Fibroblast of skin of scalp (primary cell): ENCODE measurements around the gene ANKS1B.

Source experiments
- DNase-seq: peaks from one replicate; pipeline ENCODE4 v3.0.0-alpha.2; 2013

ANKS1B gene

DNA sequence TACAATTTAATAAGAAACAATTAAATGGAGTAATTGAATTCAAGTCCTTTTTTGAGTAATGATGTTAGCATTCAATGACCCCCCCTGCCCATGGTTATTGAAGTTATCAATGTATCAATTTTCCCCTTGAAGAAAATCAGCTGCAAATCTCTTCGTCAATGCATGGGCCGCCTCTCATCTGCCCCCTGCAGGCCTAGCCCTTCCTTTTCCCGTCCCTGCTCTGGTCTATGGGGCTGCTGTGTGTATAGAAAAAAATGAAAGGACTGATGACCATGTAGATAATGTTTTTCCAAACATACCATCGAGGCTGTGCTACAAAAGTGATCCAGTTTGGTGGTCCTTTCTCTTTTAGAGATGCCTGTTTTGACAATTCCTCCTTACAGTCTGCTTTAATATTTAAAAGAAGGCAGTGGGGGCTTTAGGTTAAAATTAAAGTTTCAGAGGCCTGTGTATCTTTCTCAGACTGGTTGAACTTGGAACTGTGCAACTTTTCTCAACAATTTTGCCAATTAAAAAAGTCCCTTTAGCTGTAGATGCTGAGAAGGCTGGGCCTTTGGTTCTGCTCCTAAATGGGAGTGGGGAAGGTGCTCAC, 1241.3 kb downstream of the ANKS1B start:
- no peak for DNase-seq

DNA sequence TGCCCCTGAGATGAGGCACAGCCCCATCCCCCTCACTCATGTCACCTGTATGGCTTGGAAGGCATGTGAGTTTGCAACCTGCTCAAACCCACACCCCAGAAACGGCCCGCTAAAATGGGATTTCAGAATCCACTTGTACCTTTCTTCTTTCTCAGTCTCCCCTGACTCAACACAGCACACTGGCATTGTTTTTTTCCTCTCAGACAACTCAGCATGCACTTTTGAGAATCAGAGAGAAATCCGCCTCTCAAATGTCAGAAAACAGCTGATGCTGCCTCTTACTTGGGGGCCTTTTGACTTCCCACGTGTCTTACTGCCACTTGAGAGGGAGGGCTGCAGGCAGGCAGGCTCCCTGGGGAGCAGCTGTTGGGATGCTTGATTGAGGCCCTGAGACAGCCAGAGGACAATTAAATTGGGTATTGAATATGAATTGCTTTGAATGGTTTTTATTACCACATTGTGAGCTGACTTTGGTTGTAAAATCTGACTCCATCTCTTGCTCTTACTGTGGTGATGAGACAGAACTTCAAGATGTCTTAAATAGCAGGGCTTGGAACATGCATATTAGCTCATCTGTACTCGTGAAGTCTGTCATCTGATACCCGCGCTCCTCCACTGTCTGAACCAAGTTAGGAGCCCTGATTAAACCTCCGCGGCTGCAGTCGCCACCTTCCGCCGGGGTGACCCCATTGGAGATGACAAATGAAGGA, 1243.0 kb downstream of the ANKS1B start:
- no peak for DNase-seq

DNA sequence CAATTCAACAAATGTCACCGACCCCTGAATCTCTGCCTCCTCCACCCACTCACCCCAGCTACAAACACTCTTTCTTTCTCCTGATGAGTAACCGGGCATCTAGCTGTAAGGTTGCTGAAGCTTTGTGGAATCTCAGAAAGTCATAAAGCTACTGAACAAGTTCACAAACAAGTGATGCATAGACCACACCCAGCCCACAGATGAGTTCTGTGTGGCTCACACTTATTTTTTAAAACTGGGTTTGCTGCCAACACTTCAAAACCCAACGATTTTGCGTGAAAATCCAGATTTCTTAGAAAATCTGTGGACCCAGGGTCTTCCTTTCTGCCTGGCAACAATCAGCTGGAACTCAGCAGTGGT, 1243.6 kb downstream of the ANKS1B start:
- DNase-seq: no peak

DNA sequence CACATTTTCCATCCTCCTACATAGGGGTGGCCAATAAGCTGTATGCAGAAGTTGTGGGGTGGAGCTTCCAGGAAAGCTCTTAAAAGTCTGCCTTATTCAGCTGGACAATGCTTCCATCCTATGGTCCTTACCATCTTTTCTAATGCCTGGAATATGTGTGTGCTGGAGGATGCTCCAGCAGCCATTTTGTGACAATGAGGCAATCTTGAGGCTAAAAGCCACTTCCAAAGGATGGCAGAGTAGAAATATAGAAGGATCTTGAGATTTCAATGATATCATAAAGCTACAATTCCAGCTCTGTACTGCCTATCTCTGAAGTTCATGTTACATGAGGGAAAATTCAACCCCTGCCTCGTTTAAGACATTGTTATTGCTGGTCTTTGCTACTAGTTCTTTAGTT, 1244.0 kb downstream of the ANKS1B start:
- DNase-seq: no peak

DNA sequence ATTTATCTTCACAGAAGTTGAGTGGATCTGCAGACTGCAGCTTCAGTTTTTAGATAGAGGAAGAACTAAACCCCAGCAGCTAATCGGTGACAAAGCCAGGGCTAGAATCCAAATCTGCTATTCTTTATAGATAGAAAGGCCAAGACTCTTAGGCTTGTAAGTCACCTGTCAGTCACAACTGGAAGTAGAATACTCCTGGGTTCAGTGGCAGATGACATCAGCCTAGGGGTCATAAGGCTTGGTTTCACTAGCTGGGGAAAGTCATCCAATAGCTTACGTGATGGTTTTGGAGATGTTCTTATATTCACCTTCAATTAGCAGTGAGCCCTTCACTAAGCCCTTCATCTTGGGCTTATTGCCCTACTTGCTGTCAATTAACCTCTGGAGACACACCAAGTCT, 1246.2 kb downstream of the ANKS1B start:
- no peak for DNase-seq

DNA sequence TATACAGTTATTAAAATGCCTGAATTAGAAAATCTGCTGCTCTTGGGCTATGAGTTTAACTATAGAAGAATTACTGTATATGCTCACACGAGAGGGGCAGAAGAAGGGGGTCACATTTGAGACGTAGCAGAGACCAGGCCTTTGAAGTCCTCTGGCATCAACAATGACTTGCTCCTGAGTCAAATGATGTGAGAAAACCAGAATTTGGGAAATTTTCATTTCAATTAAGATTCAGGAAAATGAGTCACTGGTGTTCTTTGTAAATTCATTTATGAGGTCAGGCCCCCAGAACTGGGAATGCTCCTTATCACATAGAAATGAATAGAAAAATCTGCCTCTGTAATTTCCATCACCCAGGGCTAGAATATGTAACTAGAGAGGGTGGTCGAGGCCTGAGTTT, 1246.7 kb downstream of the ANKS1B start:
- DNase-seq: no peak

DNA sequence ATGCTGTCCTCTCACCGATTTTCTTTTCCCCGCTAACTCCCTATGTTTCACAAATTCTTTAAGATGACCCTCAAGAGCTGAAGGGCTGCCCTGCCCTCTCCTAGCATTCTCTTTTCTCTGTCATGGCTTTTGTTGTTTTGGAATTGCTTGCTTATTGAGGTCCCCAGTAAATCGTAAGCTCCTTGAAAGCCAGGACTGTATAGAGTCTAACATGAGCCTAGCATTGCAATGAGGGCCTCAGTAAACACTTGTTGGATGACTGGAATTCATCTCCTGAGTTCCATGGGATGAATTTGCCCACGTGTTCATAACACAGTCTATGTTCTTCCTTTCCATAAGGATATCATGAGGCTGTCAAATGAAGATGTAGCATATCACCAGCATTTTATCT, 1247.4 kb downstream of the ANKS1B start:
- no peak for DNase-seq

DNA sequence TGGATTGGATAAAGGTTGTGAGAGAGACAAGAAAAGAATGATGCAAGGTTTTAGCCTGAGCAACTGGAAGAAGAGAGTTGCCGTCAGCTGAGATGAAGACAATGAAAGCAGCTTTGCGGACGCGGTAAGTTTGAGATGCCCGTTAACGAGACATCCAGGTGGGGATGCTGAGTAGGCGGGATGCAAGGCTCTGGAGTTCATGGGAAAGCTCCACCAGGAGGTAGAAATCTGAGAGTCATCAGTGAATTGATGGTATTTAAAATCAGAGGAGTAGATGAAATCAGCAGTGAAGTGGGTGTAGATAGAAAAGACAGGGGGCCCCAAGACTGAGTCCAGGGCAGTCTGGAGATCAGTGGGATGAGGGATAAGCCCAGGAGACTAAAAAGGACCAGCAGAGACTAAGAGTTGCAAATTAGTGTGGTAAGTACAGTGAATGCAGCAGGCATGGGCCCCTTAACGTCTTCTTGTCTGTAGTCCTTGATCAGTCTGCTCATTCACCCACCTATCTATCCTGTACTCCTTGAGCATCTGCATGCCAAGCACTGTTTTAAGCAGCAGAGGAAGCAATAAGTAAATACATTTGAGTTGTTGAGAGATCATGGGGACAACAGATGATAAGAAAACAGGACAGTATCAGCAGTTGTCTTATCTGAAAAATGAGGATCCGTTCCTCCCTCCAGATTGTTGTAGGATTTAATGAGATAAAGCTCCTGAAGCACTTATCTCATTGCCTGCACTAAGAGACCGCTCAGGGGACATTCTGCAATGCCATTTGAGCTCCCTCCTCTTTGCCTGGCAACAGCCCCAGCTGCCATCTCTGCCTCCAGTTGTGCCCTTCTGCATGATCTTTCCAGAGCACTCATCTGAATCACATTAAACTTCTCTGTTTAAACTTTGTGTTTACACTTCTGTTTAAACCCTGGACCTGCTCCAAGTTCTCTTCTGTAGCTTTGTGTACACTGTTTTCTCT, 1248.1 kb downstream of the ANKS1B start:
- no peak for DNase-seq

DNA sequence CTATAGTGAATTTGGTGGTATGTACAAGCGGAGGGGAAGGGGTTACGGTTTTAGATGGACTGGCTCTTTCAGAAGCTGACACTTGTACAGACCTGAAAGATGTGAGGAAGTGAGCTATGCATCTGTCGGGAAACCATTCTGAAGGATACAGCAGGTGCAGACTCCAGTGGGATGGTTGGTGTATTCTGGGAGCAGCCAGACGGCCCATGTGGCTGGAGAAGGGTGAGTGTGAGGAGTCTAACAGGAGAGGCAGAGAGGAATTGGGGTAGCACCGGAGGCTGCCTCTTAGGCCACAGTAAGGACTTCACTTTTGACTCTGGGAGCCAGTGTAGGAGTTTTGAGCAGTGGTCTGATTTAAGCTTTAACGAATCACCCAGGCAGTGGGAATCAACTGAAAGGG, 1248.9 kb downstream of the ANKS1B start:
- no peak for DNase-seq

DNA sequence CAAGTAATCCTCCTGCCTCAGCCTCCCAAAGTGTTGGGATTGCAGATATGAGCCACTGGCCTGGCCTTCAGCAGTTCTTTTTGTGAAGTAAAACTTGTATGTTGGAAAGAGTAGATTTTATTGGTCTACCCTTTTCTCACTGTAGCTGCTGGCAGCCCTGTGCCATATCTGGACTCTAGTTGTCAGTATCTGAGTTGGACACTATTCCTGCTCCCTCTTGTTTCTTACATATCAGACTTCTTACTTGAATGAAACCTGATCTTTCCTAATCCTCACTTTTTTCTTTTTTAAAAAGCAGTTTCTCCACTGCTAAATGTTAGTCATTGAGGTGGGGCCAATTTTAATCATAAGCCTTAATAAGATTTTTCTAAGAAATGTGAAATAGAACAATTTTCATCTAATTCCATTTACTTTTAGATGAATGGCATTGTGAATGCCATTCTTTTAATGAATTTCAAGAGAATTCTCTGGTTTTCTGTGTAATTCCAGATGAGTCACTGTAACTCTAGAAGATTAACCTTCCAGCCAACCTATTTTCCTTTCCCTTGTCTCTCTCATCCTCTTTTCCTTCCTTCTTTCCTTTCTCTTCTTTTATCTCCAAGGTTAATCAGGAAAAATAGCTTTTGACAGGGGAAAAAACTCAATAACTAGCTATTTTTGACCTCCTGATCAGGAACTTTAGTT, 1250.9 kb downstream of the ANKS1B start:
- no peak for DNase-seq

DNA sequence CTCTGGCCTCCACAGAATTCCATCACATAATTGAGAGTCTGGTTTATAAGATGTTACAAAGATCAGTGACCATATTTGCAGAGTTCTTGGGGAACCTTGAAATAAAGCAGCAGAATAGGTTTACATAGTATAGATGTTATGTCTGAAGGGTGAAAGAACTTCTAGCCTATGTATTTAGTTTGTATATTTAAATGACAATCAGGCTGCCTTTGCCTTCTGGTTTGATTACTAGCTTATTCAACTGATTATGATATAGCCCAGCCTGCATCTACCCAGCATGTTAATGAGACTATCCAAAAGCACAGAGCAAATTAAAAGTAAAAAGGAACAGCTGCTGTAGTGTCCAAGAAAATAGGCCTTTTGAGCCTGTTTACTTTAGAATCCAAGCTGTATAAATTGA, 1254.3 kb downstream of the ANKS1B start:
- no peak for DNase-seq

DNA sequence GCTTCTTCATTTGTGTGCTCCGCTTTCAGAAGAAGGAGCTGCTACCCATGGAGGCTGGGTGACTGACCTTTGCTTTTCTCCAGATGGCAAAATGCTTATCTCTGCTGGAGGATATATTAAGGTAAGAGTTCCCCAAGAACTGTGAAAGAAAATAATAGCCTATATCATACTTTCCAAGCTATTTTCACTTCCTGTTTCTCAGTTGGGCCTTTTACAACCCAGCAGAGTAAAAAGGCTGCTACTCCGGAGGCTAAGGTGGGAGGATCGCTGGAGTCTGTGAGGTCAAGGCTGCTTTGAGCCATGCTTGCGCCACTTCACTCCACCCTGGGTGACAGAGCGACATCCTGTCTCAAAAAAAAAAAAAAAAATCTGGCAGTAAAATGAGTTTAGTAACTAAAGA, 1257.5 kb downstream of the ANKS1B start:
- no peak for DNase-seq

DNA sequence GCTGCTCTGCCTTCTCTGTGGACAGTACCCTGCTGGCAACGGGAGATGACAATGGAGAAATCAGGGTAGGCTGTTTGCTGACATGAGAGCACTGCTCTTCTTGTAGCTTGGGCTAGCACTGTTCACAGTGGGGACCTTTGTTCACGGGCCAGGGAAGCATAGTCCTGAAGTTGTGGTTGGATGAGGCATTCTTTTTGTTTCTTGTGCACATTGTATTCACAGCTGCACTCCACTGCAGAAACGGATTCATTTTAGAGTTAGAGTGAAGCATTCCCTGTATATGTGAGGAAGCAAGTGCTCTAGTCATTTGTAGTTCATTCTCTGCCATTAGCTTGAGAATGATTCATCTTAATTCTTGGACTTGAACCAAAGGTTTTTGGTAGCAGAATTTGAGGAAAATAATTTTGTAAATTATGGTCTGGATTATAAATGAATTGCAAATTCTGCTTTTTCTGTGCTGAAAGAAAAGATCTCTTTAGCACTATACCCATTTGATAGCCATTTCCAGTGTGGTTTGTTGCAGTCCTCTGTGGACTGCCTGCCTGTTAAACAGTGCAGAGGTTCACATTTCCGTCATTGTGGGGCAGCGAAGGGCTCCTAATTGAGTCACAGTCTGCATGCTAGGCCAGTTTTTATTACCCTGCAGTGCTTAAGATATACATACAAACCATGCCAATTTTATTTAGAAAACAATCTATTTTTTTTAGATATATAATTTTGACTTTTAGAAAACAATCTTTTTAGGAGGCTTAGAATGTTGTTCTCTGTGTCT, 1259.1 kb downstream of the ANKS1B start:
- peak; percentile 69 for DNase-seq

DNA sequence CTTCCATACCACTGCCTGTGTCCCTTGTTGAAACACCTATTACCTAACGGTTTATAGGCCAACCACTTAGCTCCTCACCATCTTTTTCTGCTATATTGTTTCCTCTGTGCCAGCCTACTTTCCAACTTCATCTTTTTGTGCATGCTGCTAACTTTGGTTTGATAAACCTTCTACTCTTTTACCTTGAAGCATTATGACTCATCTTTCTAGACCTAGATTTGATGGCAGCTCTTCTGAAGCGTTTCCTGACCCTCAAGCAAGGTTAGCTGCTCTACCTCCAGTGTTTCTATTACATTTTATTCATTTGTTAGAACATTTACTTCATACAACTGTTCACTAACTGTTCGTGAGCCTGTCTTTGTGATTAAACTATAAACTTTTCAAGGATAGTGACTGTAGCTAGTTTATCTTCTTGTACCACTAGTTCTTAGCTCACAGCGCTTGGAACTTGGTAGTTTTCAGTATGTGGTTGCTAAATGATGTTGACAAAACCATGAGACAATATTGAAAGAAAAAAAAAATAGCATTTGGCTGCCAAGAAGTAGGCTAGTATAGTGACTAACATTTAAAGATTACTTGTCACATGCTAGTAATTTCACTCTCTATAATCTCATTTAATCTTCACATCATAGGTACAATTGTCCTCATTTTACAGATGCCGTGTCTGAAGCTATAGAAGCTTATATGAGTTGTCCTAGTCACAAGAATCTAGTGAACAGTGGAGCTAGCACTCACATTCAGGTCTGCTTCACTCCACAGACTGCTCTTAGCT, 1260.2 kb downstream of the ANKS1B start:
- DNase-seq: no peak

DNA sequence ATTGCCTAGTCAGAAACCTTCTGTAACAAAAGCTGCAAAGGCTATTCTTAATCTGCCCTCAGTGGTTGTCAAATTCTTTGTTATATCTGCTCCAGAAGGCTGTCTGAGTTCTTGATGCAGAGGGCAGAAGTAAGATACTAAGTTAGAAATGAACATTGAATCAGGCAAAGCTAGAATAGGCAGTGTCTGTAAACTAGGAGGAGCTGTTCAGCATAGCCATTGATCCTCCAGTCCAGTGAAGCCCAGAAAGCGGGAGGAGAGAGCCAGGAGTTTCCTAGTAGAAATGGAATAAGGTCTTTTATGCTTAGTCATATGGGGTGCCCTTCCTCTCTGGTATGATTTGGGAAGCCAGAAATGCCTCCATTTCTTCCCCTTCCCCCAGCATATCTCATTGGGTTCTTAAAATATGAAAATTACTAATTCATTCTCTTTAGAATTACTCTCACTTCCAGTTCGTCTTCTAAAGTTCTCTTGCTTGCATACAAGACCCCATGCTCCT, 1263.5 kb downstream of the ANKS1B start:
- no peak for DNase-seq

DNA sequence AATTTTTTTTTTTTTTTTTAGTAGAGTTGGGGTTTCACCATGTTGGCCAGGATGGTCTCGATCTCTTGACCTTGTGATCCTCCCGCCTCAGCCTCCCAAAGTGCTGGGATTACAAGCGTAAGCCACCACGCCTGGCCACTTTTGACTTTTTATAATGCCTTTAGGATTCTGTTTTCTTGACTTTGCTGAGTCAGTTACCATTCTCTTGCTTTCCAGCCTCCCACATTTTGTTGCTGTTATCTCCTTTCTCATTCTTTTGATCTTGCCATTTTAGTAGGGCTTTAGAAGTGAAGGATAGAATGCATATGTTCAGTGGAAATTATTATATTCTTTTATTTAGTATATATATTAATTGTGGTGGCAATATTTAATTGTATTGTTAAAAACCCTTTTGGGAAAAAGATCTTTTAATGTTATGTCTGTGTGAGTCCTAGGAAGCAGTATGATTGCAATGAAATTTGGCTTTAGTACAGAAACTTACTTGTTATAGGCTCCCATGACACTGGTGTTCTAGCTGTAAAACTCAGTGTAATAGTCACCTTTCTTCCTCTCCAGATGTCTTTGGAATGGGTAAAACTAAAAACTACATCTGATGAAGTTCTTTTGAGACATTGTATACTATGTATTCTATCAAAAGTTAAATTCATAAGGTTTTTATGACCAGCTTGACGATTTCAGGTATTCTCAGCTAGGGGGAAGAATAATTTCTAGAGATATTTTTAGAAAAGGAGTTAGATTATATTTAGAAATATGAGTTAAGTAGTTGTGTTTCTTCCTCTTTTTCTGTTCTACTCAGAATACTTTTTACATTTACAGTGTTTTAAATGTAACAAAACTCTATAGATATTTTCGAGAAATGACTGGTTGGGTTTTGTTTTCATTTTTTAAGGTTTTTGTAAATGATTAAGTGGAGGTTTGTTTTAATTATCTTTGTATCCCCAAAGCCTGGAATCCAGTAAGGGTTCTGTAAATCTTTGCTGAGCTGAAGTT, 1264.9 kb downstream of the ANKS1B start:
- no peak for DNase-seq

DNA sequence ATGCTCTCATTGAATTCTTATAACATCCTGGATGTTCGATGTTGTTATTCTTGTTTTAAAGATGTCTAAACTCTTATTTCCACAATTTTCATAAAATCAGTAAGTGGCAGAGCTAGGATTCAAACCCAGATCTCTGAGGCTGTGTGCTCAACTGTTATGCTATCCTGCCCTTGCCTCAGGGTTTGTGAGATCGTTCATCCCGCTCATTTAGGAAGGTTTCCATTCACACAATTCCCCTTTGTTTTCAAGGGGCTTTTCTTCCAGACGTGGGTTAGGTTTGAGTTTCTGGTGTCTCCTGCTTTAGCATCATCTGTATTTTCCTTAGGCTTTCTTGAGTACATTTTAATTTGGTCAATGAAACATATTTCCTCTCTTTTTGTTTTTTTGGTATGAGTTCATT, 1270.3 kb downstream of the ANKS1B start:
- no peak for DNase-seq

DNA sequence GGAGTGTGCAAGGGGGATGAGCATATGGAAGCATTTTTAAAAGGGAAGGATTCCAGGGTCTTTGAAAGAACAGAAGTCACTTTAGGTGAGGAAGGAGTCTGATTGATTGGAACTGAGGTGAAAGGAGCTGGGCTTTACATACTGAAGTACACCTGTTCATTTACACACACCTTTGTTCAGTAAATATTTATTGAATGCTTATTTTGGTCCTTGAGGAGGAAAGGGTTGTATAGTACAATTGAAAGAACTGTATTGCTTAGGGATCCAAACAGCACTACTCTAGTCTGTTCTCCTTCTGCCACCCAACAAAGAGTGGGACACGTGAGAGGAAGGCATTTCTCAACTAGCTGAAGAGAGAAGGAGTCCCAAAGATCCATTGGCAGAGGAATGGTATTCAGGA, 1275.7 kb downstream of the ANKS1B start:
- no peak for DNase-seq

DNA sequence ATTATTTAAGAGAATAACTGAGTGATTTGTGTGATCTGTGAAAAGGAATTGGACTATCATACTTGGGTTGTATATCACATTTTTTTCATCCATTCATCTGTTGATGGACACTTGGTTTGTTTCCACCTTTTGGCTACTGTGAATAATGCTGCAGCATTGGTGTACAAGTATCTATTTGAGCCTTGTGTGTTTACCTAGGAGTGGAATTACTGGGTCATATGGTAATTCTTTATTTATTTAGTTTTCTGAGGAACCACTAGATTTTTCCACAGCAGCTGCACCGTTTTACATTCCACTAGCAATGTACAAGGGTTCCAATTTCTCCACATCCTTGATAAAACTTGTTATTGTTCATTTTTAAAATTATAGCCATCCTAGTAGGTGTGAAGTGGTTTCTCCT, 1283.6 kb downstream of the ANKS1B start:
- DNase-seq: no peak

DNA sequence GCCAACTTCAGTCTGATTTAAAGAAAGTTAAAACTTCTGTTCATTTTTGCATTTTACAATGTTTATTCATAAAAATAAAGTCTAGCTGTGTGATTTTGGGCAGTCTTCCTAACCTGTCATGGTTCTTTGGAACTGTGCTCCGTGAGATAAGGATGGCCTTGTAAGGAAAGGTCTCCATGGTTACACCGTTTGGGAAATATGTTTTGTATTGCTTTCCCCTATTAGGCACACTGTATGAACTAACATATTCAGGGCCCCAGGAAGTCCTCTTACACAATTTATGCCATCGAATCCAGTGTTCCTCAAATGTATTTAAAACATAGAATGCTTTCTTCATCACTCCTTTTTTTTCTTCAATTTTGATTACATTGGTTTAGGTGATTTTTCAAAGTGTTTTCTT, 1285.2 kb downstream of the ANKS1B start:
- peak; percentile 3 for DNase-seq
